ENCODE data around the gene RAI1. TPM values are rescaled to one million over a fixed set of nuclear protein-coding genes. Genes with fewer than 3 reads are reported as not detected.

Gene RAI1
- total RNA-seq, 1 donor from 2014 or later = 40.1 TPM

GRCh38 chr17:17818088-17818526 is 136.8 kb downstream of the RAI1 start:
- H3K4me1 Mint-ChIP-seq (ENCODE audit: unreplicated experiment) = peaks cover 37% of the 10 kb centered on the region
- no peaks in the 10 kb centered on the region for H3K9me3 Mint-ChIP-seq (ENCODE audit: unreplicated experiment)
- H3K4me3 Mint-ChIP-seq (ENCODE audit: unreplicated experiment) = no peak overlapping the region
- DNase-seq (ENCODE audit: extremely low spot score, unreplicated experiment) = no peak
- TF ChIP-seq CTCF (IDR thresholded peaks at IDR 0.05) = no peak
- no peak overlapping the region for H3K27ac Mint-ChIP-seq (ENCODE audit: unreplicated experiment)
- H3K27me3 Mint-ChIP-seq (ENCODE audit: unreplicated experiment) = no peaks in the 10 kb centered on the region
- H3K36me3 Mint-ChIP-seq (ENCODE audit: unreplicated experiment) = peaks cover 11% of the 10 kb centered on the region

- Mint-ChIP-seq H3K4me1 (ENCODE audit: unreplicated experiment) (peaks cover 44% of the 10 kb centered on the region), H3K36me3 (ENCODE audit: unreplicated experiment) (peaks cover 11% of the 10 kb centered on the region)
- no peak for TF ChIP-seq CTCF (IDR thresholded peaks at IDR 0.05)
Measured at GRCh38 chr17:17819111-17819510, 137.9 kb downstream of the RAI1 start.

GRCh38 chr17:17819561-17819995 is 138.3 kb downstream of the RAI1 start:
- no peaks in the 10 kb centered on the region for H3K9me3 Mint-ChIP-seq (ENCODE audit: unreplicated experiment)
- TF ChIP-seq CTCF (IDR thresholded peaks at IDR 0.05) = no peak
- no peak overlapping the region for H3K27ac Mint-ChIP-seq (ENCODE audit: unreplicated experiment)
- H3K27me3 Mint-ChIP-seq (ENCODE audit: unreplicated experiment) = no peaks in the 10 kb centered on the region
- no peak for DNase-seq (ENCODE audit: extremely low spot score, unreplicated experiment)
- peaks cover 11% of the 10 kb centered on the region for H3K36me3 Mint-ChIP-seq (ENCODE audit: unreplicated experiment)
- H3K4me1 Mint-ChIP-seq (ENCODE audit: unreplicated experiment) = peaks cover 49% of the 10 kb centered on the region
- H3K4me3 Mint-ChIP-seq (ENCODE audit: unreplicated experiment) = no peak overlapping the region

More at GRCh38 chr17:17819111-17819510, 137.9 kb downstream of the RAI1 start:
- Mint-ChIP-seq H3K4me3 (ENCODE audit: unreplicated experiment) (no peak overlapping the region), H3K9me3 (ENCODE audit: unreplicated experiment) (no peaks in the 10 kb centered on the region), H3K27ac (ENCODE audit: unreplicated experiment) (no peak overlapping the region), H3K27me3 (ENCODE audit: unreplicated experiment) (no peaks in the 10 kb centered on the region)
- DNase-seq (ENCODE audit: extremely low spot score, unreplicated experiment) = no peak

GRCh38 chr17:17820046-17820445 is 138.8 kb downstream of the RAI1 start:
- H3K27ac Mint-ChIP-seq (ENCODE audit: unreplicated experiment) = no peak overlapping the region
- H3K4me1 Mint-ChIP-seq (ENCODE audit: unreplicated experiment) = peaks cover 53% of the 10 kb centered on the region
- H3K4me3 Mint-ChIP-seq (ENCODE audit: unreplicated experiment) = no peak overlapping the region

More at GRCh38 chr17:17820046-17820445, 138.8 kb downstream of the RAI1 start:
- H3K36me3 Mint-ChIP-seq (ENCODE audit: unreplicated experiment) = peaks cover 11% of the 10 kb centered on the region
- no peaks in the 10 kb centered on the region for H3K27me3 Mint-ChIP-seq (ENCODE audit: unreplicated experiment)
- TF ChIP-seq CTCF (IDR thresholded peaks at IDR 0.05) = no peak
- no peak for DNase-seq (ENCODE audit: extremely low spot score, unreplicated experiment)
- H3K9me3 Mint-ChIP-seq (ENCODE audit: unreplicated experiment) = no peaks in the 10 kb centered on the region
